Activated naive CD4-positive, alpha-beta T cell (primary cell): ENCODE data around the gene CNPY1.
"Not testable (repeated sequence)": the region's sequence is repeated elsewhere in the genome, so short reads cannot be mapped to it uniquely, and the experiment has no call there.

Source experiments
- DNase-seq, 4 experiments: peaks; one replicate each; lab custom pipeline; 2025; lab: John Stamatoyannopoulos, UW

Gene CNPY1

GRCh38 chr7:155578016-155578415 lies 31.7 kb upstream of the CNPY1 start:
- DNase-seq = no peak

GRCh38 chr7:155577509-155577905 lies 31.1 kb upstream of the CNPY1 start:
- DNase-seq = no peak

GRCh38 chr7:155576900-155577508 lies 30.6 kb upstream of the CNPY1 start:
- DNase-seq = no peak

DNA sequence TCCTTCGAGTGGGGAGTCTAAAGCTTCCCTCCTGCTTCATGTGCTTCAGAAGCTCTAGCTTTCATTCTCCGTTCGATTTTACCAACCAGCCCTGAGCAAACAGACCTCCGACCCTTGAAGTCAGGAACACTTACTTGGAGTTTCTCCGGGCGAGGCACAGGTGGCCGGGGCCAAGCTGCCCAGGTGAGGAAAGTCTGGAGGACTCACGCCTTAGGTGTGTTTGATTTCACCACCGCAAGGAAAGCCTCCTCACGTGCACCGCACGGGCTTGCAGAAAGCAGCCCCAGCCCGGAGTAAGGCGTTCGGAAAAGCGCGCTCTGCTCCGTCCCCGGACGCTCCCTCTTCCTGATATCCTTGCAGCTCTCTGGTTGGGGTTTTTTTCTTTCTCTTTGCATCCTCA lies 30.1 kb upstream of the CNPY1 start:
- DNase-seq = no peak

- no peak for DNase-seq
Measured at GRCh38 chr7:155574556-155575290, 28.4 kb upstream of the CNPY1 start.

GRCh38 chr7:155571581-155572345 lies 25.4 kb upstream of the CNPY1 start:
- DNase-seq = no peak

DNA sequence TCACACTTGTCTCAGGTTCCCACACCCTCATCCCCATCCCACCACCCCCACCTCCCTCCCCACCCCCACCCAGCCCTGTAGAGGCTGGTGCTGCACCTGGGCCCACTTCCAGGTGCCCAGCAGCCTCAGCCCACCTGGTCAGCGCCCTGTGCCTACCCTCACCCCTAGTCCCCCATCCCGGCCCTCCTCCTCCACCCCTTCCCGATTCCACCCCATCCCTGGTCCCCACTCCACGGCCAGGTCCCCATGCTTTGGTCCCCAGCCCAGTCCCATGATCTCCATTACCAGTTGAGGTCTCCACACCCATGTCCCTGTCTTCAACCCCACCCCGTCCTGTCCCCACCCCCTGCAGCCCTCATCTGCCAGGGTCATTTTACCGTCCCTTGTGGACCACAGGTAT lies 24.6 kb upstream of the CNPY1 start:
- DNase-seq = no peak

GRCh38 chr7:155570171-155570958 lies 24.0 kb upstream of the CNPY1 start:
- no peak for DNase-seq

DNA sequence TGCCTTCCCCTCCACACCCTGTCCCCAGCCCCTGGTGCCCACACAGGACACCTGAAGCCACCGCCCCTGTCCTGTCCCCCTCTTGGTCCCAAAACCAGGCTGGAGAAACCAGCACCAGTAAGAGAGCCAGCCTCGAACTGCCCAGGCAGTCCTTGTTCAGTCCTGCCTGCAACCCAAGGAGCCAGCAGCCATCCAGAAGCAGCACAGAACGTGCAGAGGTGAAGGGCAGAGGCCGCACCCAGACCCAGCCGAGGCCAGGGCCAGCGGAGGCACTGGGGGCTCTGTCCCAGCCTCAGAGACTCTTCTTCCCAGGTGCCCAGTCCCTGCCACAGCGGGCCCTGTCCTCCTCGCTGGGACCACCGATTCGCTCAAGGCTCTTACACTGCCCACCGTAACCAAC lies 23.3 kb upstream of the CNPY1 start:
- DNase-seq = no peak

DNA sequence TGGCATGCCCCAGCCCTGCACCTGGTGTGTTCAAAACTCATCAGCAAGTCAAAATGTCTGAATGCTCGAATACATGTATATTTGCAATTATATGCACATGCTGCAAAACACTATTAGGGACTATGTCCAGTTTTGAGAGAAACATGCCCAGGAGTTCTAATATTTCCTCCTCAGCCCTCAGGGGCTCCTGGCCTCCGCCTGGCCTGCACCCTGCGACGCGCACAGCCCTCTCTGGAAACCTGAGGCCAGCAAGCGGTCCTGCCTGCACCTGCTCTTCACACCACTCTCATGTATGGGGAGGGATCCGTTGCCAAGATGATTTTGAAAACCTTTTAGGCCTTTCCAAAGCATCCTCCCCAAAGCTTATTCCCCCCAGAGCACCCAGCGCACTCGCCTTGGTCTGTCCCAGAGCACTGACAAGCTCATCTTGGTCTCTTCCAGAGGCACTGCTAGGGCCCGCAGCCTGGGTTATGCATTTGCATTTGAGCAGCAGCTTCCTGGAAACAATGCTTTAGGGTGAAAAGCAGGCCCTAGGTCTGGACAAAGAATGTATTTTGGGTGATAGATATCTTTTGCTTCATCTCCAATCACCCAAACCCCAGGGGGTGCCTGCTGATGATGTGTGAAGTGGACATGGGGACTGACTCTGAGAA lies 22.6 kb upstream of the CNPY1 start:
- DNase-seq = no peak

DNA sequence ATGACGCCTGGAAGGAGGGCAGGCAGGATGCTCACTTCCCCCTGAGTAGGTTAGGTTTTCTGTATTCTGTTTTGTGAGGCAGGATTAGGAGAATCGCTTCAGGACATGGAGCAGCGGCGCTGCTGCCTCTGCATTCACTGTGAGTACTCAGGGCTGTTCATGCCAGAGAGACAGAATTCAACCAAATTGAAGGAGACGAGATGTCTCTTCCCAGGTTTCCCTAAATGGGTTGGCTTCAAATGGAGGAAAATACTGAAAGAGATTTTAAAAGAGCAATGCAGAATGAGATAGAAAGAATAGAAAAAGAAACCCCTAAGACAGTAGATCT lies 21.9 kb upstream of the CNPY1 start:
- DNase-seq = no peak

- DNase-seq = no peak
Measured at GRCh38 chr7:155567646-155568332, 21.4 kb upstream of the CNPY1 start.

GRCh38 chr7:155566011-155566836 lies 19.9 kb upstream of the CNPY1 start:
- DNase-seq = no peak

GRCh38 chr7:155565596-155565995 lies 19.2 kb upstream of the CNPY1 start:
- DNase-seq = no peak

DNA sequence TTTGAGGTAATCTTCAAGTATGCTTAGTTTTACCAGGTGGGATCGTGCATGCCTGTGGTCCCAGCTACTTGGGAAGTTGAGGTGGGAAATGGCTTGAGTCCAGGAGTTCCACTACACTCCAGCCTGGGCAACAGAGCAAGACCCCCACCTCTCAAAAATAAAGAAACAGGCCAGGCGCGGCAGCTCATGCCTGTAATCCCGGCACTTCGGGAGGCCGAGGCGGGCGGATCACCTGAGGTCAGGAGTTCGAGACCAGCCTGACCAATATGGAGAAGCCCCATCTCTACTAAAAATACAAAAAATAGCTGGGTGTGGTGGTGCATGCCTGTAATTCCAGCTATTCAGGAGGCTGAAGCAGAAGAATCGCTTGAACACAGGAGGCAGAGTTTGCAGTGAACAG lies 16.6 kb upstream of the CNPY1 start:
- DNase-seq = not testable (repeated sequence)

DNA sequence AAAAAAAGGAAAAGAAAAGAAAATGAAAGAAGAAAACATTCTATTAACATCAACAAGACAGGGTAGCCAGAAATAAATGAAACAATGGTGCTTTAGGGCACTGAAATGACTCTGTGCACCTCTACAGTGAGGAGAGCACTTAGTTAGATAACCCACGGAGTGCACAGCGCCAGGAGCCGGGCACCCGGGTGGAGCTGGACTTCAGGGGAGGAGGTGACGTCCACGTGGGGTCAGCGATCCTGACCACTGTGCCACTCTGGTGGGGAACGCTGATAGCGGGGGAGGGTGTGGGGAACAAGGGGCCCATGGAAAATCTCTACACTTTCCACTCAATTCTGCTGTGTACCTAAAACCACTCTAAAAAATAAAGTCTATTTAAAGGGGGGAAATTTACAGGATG lies 15.7 kb upstream of the CNPY1 start:
- no peak for DNase-seq

DNA sequence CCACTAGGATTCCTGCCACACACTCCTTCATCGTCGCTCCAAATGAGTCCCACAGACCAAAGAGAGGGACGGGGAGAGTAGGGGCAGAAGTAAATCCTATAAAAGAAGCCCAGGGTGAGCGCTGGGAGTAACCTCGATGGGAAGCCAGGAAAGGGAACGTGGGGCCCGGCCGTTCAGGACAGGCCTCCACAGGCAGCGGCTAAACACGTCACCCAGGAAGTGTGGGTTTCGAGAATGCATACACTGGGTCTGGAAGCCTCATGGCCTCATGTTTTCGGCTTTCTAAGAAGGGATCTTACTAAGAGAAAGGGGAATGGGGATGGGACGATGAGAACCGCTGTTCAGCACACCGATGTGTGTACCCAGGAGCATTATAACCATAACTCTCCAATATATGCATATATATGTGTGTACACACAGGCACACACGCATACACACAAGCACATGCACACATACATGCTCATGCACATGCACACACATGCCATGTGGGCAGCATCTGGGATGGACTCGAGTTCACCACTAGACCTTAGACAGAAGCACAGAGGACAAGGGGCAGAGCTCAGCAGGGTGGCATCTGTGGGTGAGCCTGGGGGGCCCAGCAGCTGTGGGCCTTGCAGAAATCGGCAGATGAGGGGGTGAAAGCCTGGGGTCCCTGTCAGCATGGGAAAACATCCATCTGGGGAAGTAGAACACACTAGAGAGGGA lies 14.8 kb upstream of the CNPY1 start:
- DNase-seq = no peak

DNA sequence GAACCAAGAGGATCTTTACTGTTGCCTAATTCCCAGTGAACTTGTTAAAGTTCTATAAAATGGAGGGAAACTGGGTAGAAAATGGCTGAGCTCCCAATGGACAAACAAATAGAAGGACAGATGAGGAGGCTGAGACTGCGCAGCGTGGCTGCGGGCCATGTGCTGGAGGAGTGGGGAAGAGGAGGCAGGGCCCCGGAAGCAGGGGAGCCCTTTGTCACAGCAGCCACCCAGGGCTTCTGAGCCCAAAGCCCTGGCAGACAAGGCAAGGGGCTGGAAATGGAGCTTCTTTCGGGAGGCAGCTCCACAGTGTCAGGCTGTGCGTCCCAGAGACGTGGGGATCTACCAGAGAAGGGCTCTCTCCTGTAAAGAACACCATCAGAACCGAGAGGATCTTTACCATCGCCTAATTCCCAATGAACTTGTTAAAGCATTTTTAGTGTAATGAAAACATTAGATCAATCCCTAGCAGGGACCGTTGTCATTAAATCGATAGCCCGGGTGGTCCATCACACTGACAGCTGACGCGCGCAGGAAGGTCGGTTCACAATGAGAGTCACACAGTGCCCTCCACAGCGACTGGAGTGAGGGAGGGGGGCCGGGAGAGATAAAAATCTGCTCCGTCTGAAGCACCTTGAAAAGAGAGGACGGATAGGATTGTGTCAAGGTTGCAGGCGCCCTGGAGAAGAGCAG lies 14.0 kb upstream of the CNPY1 start:
- DNase-seq = no peak

GRCh38 chr7:155559519-155560108 lies 13.3 kb upstream of the CNPY1 start:
- no peak for DNase-seq
